Endothelial cell of umbilical vein (primary cell): Measurements from ENCODE around the gene SERTAD4.

Source experiments
- EZH2 ChIP-seq: IDR thresholded peaks from 2 replicates; pipeline ENCODE4 v1.6.1; 2012; ENCODE audit warnings: borderline replicate concordance, low read depth, mild to moderate bottlenecking, moderate library complexity, low read length, inconsistent platforms; ENCODE audit not compliant: severe bottlenecking
- JUN ChIP-seq: IDR thresholded peaks from 2 replicates; pipeline ENCODE4 v1.6.1; 2011; ENCODE audit warnings: borderline replicate concordance, low read depth; ENCODE audit not compliant: insufficient read length, insufficient read depth
- MYC ChIP-seq: IDR thresholded peaks from one replicate; pipeline ENCODE4 v1.6.1; 2011; ENCODE audit warnings: mild to moderate bottlenecking, low read depth, low read length
- POLR2A ChIP-seq: IDR thresholded peaks from 2 replicates; pipeline ENCODE4 v1.6.1; 2012; ENCODE audit warnings: low read depth, mild to moderate bottlenecking, control low read depth, low read length
- POLR2AphosphoS5 ChIP-seq: IDR thresholded peaks from 2 replicates; pipeline ENCODE4 v1.6.1; 2012; ENCODE audit warnings: low read depth, mild to moderate bottlenecking, control low read depth, low read length, moderate library complexity; ENCODE audit not compliant: insufficient read depth
- TF ChIP-seq, protein P1 (sequence below), 2 donors: IDR thresholded peaks; 1 replicate in 1 of 2; 2 replicates in 1 of 2; pipeline ENCODE4 v1.5.1; 2011; ENCODE audit warnings: low read length in 2 of 2, mild to moderate bottlenecking in 2 of 2, moderate library complexity in 2 of 2, control low read depth in 1 of 2, inconsistent platforms in 1 of 2, low read depth in 1 of 2; ENCODE audit not compliant: insufficient read depth in 1 of 2; ENCODE audit errors: extremely low read depth in 1 of 2

DNA sequence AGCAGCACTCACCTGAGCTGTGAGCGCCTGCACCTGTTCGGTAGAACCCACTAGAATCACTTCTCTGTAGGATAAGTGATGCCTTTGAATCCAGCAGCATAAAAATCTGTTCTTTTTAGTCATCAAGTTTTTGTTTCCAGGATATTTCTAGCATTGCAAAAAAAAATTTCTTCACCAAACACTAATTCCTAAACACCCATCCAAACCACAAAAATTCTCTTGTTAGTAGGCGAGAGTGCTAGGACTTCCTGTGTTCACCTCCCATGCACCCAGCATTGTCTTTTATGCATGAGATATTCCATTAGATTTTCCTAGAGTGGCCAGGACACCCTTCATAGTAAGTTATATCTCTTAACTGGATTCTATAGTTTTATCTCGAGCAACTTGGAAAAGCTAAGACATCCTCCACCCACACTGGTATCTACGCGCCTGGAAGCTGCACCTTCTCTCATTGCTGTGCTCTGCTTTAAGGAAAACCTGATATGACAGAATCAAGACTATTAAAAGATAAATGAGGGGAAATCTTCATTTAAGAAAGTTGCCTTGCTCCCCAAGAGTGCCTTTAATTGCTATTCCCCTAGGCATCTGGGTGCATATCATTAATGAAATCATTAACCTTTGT lies 12.3 kb downstream of the SERTAD4 start:
- TF ChIP-seq, protein P1, sequence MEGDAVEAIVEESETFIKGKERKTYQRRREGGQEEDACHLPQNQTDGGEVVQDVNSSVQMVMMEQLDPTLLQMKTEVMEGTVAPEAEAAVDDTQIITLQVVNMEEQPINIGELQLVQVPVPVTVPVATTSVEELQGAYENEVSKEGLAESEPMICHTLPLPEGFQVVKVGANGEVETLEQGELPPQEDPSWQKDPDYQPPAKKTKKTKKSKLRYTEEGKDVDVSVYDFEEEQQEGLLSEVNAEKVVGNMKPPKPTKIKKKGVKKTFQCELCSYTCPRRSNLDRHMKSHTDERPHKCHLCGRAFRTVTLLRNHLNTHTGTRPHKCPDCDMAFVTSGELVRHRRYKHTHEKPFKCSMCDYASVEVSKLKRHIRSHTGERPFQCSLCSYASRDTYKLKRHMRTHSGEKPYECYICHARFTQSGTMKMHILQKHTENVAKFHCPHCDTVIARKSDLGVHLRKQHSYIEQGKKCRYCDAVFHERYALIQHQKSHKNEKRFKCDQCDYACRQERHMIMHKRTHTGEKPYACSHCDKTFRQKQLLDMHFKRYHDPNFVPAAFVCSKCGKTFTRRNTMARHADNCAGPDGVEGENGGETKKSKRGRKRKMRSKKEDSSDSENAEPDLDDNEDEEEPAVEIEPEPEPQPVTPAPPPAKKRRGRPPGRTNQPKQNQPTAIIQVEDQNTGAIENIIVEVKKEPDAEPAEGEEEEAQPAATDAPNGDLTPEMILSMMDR (IDR thresholded peaks at IDR 0.05; ENCODE audit: extremely low read depth in 1 of 2, insufficient read depth in 1 of 2, low read depth in 1 of 2, low read length in 2 of 2): no peak
- TF ChIP-seq POLR2A (no peak), POLR2AphosphoS5 (no peak), JUN (no peak), EZH2 (no peak), MYC (no peak)
